HepG2 (cell line): Measurements from ENCODE around the gene CES2. TPM values are rescaled to one million over a fixed set of nuclear protein-coding genes. Genes with fewer than 3 reads are reported as not detected.

ENCODE experiments used
- ADNP ChIP-seq: sonication (generic); formaldehyde crosslinking; IDR thresholded peaks from 2 replicates; pipeline ENCODE4 v1.4.0; 2020; ENCODE audit warnings: missing genetic modification reagents
- EEA1 ChIP-seq: sonication (generic); formaldehyde crosslinking; IDR thresholded peaks from 2 replicates; pipeline ENCODE4 v1.5.1; 2020; ENCODE audit warnings: mild to moderate bottlenecking, missing genetic modification reagents, borderline replicate concordance
- FOXK1 ChIP-seq: sonication (generic); formaldehyde crosslinking; IDR thresholded peaks from 2 replicates; pipeline ENCODE4 v1.4.0; 2020; ENCODE audit warnings: low read depth, missing genetic modification reagents, borderline replicate concordance
- NR2C2 ChIP-seq: sonication (generic); formaldehyde crosslinking; IDR thresholded peaks from 2 replicates; pipeline ENCODE4 v1.4.0; 2020; ENCODE audit warnings: missing genetic modification reagents, mild to moderate bottlenecking, moderate library complexity, borderline replicate concordance
- RFXANK ChIP-seq: IDR thresholded peaks from 2 replicates; pipeline ENCODE4 v1.6.1; 2016
- SALL1 ChIP-seq: sonication (generic); formaldehyde crosslinking; IDR thresholded peaks from 2 replicates; pipeline ENCODE4 v1.8.0; 2022; ENCODE audit warnings: mild to moderate bottlenecking, missing genetic modification reagents
- STAT6 ChIP-seq: sonication (generic); formaldehyde crosslinking; IDR thresholded peaks from 2 replicates; pipeline ENCODE4 v1.4.0; 2020; ENCODE audit warnings: missing genetic modification reagents, mild to moderate bottlenecking, borderline replicate concordance
- TCF7 ChIP-seq: sonication (generic); IDR thresholded peaks from 2 replicates; pipeline ENCODE4 v1.6.1; 2016; ENCODE audit warnings: antibody characterized with exemption, low read depth
- TOPORS ChIP-seq: sonication (generic); formaldehyde crosslinking; IDR thresholded peaks from 2 replicates; pipeline ENCODE4 v1.8.0; 2023; ENCODE audit warnings: mild to moderate bottlenecking, missing genetic modification reagents
- ZNF275 ChIP-seq: sonication (generic); formaldehyde crosslinking; IDR thresholded peaks from 2 replicates; pipeline ENCODE4 v1.8.0; 2022; ENCODE audit warnings: missing genetic modification reagents, mild to moderate bottlenecking, inconsistent platforms, borderline replicate concordance
- ZNF350 ChIP-seq: sonication (generic); formaldehyde crosslinking; IDR thresholded peaks from 2 replicates; pipeline ENCODE4 v1.4.0; 2020; ENCODE audit warnings: mild to moderate bottlenecking, low read depth, missing genetic modification reagents, borderline replicate concordance
- ZNF570 ChIP-seq: sonication (generic); formaldehyde crosslinking; IDR thresholded peaks from 2 replicates; pipeline ENCODE4 v1.4.0; 2020; ENCODE audit warnings: mild to moderate bottlenecking, missing genetic modification reagents, borderline replicate concordance
- polyA plus RNA-seq, 8 experiments: library from polyadenylated mRNA; depleted of rRNA in 3 of 8; stranded (reverse) in 7 of 8; unstranded in 1 of 8; fragments of >200 nt; fragmentation: Illumina TruSeq in 4 of 8; extraction: Trizol in 4 of 8; gene quantifications; 2 replicates each; pipeline versions ENCODE4 v1.2.1 to v1.2.3, GENCODE V29; 2011 to 2016; ENCODE audit warnings: low read depth in 4 of 8, missing spikeins in 1 of 8, mixed read lengths in 1 of 8; ENCODE audit not compliant: insufficient read depth in 1 of 8
- total RNA-seq, 5 experiments: library from RNA; depleted of rRNA; stranded (reverse); fragments of >200 nt; fragmentation: Illumina TruSeq; extraction: Trizol; gene quantifications; 2 replicates each; pipeline ENCODE4 v1.2.3, GENCODE V29; 2016; ENCODE audit warnings: low read depth in 1 of 5
- TF ChIP-seq, protein P1 (sequence below): sonication (generic); formaldehyde crosslinking; IDR thresholded peaks from 2 replicates; pipeline ENCODE4 v1.4.0; 2020; ENCODE audit warnings: missing genetic modification reagents
- TF ChIP-seq, protein P2 (sequence below): sonication (generic); formaldehyde crosslinking; IDR thresholded peaks from 2 replicates; pipeline ENCODE4 v1.4.0; 2020; ENCODE audit warnings: missing genetic modification reagents

Gene CES2
- total and polyA plus RNA-seq, 2 of the 13 experiments (the other 11 are each of a cell fraction or from before 2014, with no cell fraction given) = 50.6 to 63.8 TPM

GRCh38 chr16:66905633-66906539, 29.4 kb upstream of the CES2 start (continued):
- TF ChIP-seq TOPORS (CRISPR knock-in tag) (peak; percentile 57; the same call in 1 of the 2 replicates), ADNP (CRISPR knock-in tag) (peak; percentile 92), ZNF570 (CRISPR knock-in tag) (no peak), EEA1 (CRISPR knock-in tag) (peak; percentile 51; the same call in 1 of the 2 replicates), STAT6 (peak; percentile 95; the same call in 1 of the 2 replicates), FOXK1 (CRISPR knock-in tag) (peak; percentile 80; the same call in 1 of the 2 replicates), ZNF275 (CRISPR knock-in tag) (peak; percentile 92; the same call in 1 of the 2 replicates), RFXANK (CRISPR knock-in tag) (peak; percentile 72; the same call in 1 of the 2 replicates), NR2C2 (CRISPR knock-in tag) (peak; percentile 49; the same call in 1 of the 2 replicates), SALL1 (CRISPR knock-in tag) (peak; percentile 77), TCF7 (peak; percentile 74), ZNF350 (peak; percentile 71)
- TF ChIP-seq, protein P1, sequence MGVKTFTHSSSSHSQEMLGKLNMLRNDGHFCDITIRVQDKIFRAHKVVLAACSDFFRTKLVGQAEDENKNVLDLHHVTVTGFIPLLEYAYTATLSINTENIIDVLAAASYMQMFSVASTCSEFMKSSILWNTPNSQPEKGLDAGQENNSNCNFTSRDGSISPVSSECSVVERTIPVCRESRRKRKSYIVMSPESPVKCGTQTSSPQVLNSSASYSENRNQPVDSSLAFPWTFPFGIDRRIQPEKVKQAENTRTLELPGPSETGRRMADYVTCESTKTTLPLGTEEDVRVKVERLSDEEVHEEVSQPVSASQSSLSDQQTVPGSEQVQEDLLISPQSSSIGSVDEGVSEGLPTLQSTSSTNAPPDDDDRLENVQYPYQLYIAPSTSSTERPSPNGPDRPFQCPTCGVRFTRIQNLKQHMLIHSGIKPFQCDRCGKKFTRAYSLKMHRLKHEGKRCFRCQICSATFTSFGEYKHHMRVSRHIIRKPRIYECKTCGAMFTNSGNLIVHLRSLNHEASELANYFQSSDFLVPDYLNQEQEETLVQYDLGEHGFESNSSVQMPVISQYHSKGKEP (CRISPR knock-in tag) = no peak
- TF ChIP-seq, protein P2, sequence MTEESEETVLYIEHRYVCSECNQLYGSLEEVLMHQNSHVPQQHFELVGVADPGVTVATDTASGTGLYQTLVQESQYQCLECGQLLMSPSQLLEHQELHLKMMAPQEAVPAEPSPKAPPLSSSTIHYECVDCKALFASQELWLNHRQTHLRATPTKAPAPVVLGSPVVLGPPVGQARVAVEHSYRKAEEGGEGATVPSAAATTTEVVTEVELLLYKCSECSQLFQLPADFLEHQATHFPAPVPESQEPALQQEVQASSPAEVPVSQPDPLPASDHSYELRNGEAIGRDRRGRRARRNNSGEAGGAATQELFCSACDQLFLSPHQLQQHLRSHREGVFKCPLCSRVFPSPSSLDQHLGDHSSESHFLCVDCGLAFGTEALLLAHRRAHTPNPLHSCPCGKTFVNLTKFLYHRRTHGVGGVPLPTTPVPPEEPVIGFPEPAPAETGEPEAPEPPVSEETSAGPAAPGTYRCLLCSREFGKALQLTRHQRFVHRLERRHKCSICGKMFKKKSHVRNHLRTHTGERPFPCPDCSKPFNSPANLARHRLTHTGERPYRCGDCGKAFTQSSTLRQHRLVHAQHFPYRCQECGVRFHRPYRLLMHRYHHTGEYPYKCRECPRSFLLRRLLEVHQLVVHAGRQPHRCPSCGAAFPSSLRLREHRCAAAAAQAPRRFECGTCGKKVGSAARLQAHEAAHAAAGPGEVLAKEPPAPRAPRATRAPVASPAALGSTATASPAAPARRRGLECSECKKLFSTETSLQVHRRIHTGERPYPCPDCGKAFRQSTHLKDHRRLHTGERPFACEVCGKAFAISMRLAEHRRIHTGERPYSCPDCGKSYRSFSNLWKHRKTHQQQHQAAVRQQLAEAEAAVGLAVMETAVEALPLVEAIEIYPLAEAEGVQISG (CRISPR knock-in tag) = peak; percentile 66; the same call in 1 of the 2 replicates
